ENCODE measurements around the gene PKDREJ. TPM values are rescaled to one million over a fixed set of nuclear protein-coding genes. Genes with fewer than 3 reads are reported as not detected.

PKDREJ gene
- total and polyA plus RNA-seq, 2 of the 4 experiments (the other 2 are of a cell fraction) = 0.02 TPM; not detected in 1

GRCh38 chr22:46287873-46288751, 25.0 kb upstream of the PKDREJ start:
- in situ Hi-C loops (cut with MboI; ENCODE audit: low sequenced_read_pairs) = no loop called here
- no peak overlapping the region for H4K91ac ChIP-seq (ENCODE audit: insufficient read depth, low read depth, low read length)
- ChIA-PET CTCF (no interaction called here), POLR2A (ENCODE audit: unreplicated experiment) (no interaction called here)
- H3K9me3 ChIP-seq (ENCODE audit: control insufficient read depth, insufficient read depth, low read length) = no peaks in the 10 kb centered on the region
- DNase-seq (no peak), ATAC-seq (ENCODE audit: low read depth) (no peak)
- 81% methylated on average over 9 of the region's 24 CpGs; no CpG with 5 or more reads in 1 of the 2 experiments for WGBS, 2 experiments (ENCODE audit: extremely low coverage in 2 of 2, insufficient read length in 1 of 2)
- H3K9me1 ChIP-seq (ENCODE audit: insufficient read depth, low read length) = 0 out of 2 replicates have a peak, but pooled peaks cover 6% of the 10 kb centered on the region
- H3K4ac ChIP-seq (ENCODE audit: low read depth, low read length) = no peak overlapping the region
- no peak overlapping the region for H3K4me2 ChIP-seq (ENCODE audit: low read depth, low read length)
- no peak overlapping the region for H3K9ac ChIP-seq (ENCODE audit: low read depth, low read length)
- dilution Hi-C loops (cut with HindIII; ENCODE audit: low sequenced_read_pairs, unreplicated experiment) = no loop called here
- no peak overlapping the region for H2BK20ac ChIP-seq (ENCODE audit: low read depth, low read length)
- no peak overlapping the region for H3K56ac ChIP-seq (ENCODE audit: extremely low read depth, insufficient read depth, low read length)
- no peak overlapping the region for H3K23ac ChIP-seq (ENCODE audit: low read depth, low read length)
- no peaks in the 10 kb centered on the region for H3K79me1 ChIP-seq (ENCODE audit: low read depth in 1 of 2, low read length in 2 of 2)
- H2BK120ac ChIP-seq (ENCODE audit: low read depth, low read length) = no peak overlapping the region
- no peak overlapping the region for H3K4me3 ChIP-seq (ENCODE audit: insufficient read depth, low read depth, low read length)
- H3K36me3 ChIP-seq (ENCODE audit: control insufficient read depth, insufficient read depth, low read length) = peaks cover 60% of the 10 kb centered on the region
- no peak overlapping the region for H2AFZ ChIP-seq (replicated peaks; ENCODE audit: low read length, poor library complexity)
- H3K27me3 ChIP-seq (ENCODE audit: control insufficient read depth, insufficient read depth, low read length) = no peaks in the 10 kb centered on the region
- H3K18ac ChIP-seq (ENCODE audit: low read depth, low read length) = no peak overlapping the region
- no peaks in the 10 kb centered on the region for H4K20me1 ChIP-seq (ENCODE audit: insufficient read depth, low read length)
- no peak overlapping the region for H3K27ac ChIP-seq (ENCODE audit: insufficient read depth, low read length)
- no TSS peak for BruUV-seq (replicated peaks)
- no peak overlapping the region for H4K5ac ChIP-seq (ENCODE audit: low read depth, low read length)
- intact Hi-C loops (cut with micrococcal nuclease) = no loop called here
- no peak overlapping the region for H3K14ac ChIP-seq (replicated peaks; ENCODE audit: low read depth, low read length)
- H2AK5ac ChIP-seq (ENCODE audit: low read depth, low read length) = no peak overlapping the region
- H2AK9ac ChIP-seq (replicated peaks; ENCODE audit: low read depth, low read length, poor library complexity) = no peak overlapping the region
- no peaks in the 10 kb centered on the region for H3K4me1 ChIP-seq (ENCODE audit: control insufficient read depth, insufficient read depth, low read length)
- H2BK15ac ChIP-seq (ENCODE audit: low read depth, low read length) = no peak overlapping the region
- no peak overlapping the region for H4K8ac ChIP-seq (ENCODE audit: low read depth in 2 of 2, low read length in 2 of 2)
- H2BK5ac ChIP-seq (ENCODE audit: low read depth, low read length, poor library complexity, severe bottlenecking) = no peak overlapping the region
- TF ChIP-seq MXI1 (IDR thresholded peaks at IDR 0.05; ENCODE audit: borderline replicate concordance, low read depth, low read length) (no peak), POLR2A (IDR thresholded peaks at IDR 0.05; ENCODE audit: low read depth, low read length) (no peak), SMC3 (IDR thresholded peaks at IDR 0.05; ENCODE audit: low read depth, low read length) (no peak), RCOR1 (IDR thresholded peaks at IDR 0.05; ENCODE audit: insufficient replicate concordance, low read length) (no peak), USF2 (IDR thresholded peaks at IDR 0.05; ENCODE audit: low read depth, low read length) (no peak), MAFK (IDR thresholded peaks at IDR 0.05; ENCODE audit: low read depth, low read length) (no peak), RAD21 (IDR thresholded peaks at IDR 0.05; ENCODE audit: low read length) (no peak), FOS (IDR thresholded peaks at IDR 0.05; ENCODE audit: low read depth, low read length) (no peak), NFE2L2 (IDR thresholded peaks at IDR 0.05; ENCODE audit: low read depth, low read length) (no peak), RFX5 (IDR thresholded peaks at IDR 0.05; ENCODE audit: low read depth, low read length) (no peak), BHLHE40 (IDR thresholded peaks at IDR 0.05; ENCODE audit: low read depth, low read length) (no peak), CHD1 (IDR thresholded peaks at IDR 0.05; ENCODE audit: low read depth, low read length) (no peak), MAZ (IDR thresholded peaks at IDR 0.05; ENCODE audit: borderline replicate concordance, low read depth, low read length) (no peak)
- TF ChIP-seq, protein P1, sequence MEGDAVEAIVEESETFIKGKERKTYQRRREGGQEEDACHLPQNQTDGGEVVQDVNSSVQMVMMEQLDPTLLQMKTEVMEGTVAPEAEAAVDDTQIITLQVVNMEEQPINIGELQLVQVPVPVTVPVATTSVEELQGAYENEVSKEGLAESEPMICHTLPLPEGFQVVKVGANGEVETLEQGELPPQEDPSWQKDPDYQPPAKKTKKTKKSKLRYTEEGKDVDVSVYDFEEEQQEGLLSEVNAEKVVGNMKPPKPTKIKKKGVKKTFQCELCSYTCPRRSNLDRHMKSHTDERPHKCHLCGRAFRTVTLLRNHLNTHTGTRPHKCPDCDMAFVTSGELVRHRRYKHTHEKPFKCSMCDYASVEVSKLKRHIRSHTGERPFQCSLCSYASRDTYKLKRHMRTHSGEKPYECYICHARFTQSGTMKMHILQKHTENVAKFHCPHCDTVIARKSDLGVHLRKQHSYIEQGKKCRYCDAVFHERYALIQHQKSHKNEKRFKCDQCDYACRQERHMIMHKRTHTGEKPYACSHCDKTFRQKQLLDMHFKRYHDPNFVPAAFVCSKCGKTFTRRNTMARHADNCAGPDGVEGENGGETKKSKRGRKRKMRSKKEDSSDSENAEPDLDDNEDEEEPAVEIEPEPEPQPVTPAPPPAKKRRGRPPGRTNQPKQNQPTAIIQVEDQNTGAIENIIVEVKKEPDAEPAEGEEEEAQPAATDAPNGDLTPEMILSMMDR (conservative IDR thresholded peaks at IDR 0.05; ENCODE audit: low read depth, low read length) = no peak
- TF ChIP-seq, protein P2, sequence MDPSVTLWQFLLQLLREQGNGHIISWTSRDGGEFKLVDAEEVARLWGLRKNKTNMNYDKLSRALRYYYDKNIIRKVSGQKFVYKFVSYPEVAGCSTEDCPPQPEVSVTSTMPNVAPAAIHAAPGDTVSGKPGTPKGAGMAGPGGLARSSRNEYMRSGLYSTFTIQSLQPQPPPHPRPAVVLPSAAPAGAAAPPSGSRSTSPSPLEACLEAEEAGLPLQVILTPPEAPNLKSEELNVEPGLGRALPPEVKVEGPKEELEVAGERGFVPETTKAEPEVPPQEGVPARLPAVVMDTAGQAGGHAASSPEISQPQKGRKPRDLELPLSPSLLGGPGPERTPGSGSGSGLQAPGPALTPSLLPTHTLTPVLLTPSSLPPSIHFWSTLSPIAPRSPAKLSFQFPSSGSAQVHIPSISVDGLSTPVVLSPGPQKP (IDR thresholded peaks at IDR 0.05; ENCODE audit: borderline replicate concordance, low read depth, low read length) = no peak
